ENCODE results near the gene IDH3B. TPM values are rescaled to one million over a fixed set of nuclear protein-coding genes. Genes with fewer than 3 reads are reported as not detected.

Gene IDH3B
- total and polyA plus RNA-seq, 2 experiments from 2014 or later, result 91.1 to 93.8 TPM

GRCh38 chr20:2706688-2707352 is 42.8 kb upstream of the IDH3B start:
- H3K4me1 ChIP-seq (ENCODE audit: insufficient read depth), result no peaks in the 10 kb centered on the region
- no peak overlapping the region for H2AFZ ChIP-seq
- no peak overlapping the region for H3K27ac ChIP-seq
- no peaks in the 10 kb centered on the region for H3K79me2 ChIP-seq
- no peak overlapping the region for H3K4me2 ChIP-seq
- H3K9me2 ChIP-seq (replicated peaks; ENCODE audit: insufficient read depth), result no peaks in the 10 kb centered on the region
- no peaks in the 10 kb centered on the region for H3K36me3 ChIP-seq (replicated peaks; ENCODE audit: insufficient read depth, low read depth)
- H4K20me1 ChIP-seq (ENCODE audit: insufficient read depth, poor library complexity, severe bottlenecking), result no peaks in the 10 kb centered on the region
- no peak for DNase-seq (ENCODE audit: low spot score)
- no peaks in the 10 kb centered on the region for H3K9me3 ChIP-seq (ENCODE audit: low read depth)
- 75% methylated on average over 6 of the region's 6 CpGs for WGBS (ENCODE audit: low lambda C conversion rate, missing lambda C conversion rate)
- no peaks in the 10 kb centered on the region for H3K27me3 ChIP-seq
- H3K4me3 ChIP-seq, result no peak overlapping the region
- TF ChIP-seq CTCF (IDR thresholded peaks at IDR 0.05; ENCODE audit: poor library complexity) (no peak), EZH2phosphoT487 (IDR thresholded peaks at IDR 0.05; ENCODE audit: low read depth, severe bottlenecking, unreplicated experiment) (no peak), EZH2 (IDR thresholded peaks at IDR 0.05; ENCODE audit: borderline replicate concordance) (no peak)

- Histone ChIP-seq H3K4me3 (no peak overlapping the region), H3K79me2 (no peaks in the 10 kb centered on the region), H3K9me2 (replicated peaks; ENCODE audit: insufficient read depth) (no peaks in the 10 kb centered on the region), H2AFZ (no peak overlapping the region), H3K27me3 (no peaks in the 10 kb centered on the region), H3K36me3 (replicated peaks; ENCODE audit: insufficient read depth, low read depth) (no peaks in the 10 kb centered on the region), H3K4me1 (ENCODE audit: insufficient read depth) (no peaks in the 10 kb centered on the region), H3K4me2 (no peak overlapping the region), H3K9me3 (ENCODE audit: low read depth) (no peaks in the 10 kb centered on the region), H4K20me1 (ENCODE audit: insufficient read depth, poor library complexity, severe bottlenecking) (no peaks in the 10 kb centered on the region), H3K27ac (no peak overlapping the region)
- no peak for TF ChIP-seq CTCF (IDR thresholded peaks at IDR 0.05; ENCODE audit: poor library complexity)
- no peak for TF ChIP-seq EZH2phosphoT487 (IDR thresholded peaks at IDR 0.05; ENCODE audit: low read depth, severe bottlenecking, unreplicated experiment)
- TF ChIP-seq EZH2 (IDR thresholded peaks at IDR 0.05; ENCODE audit: borderline replicate concordance), result no peak
- 70% methylated on average over 13 of the region's 14 CpGs for WGBS (ENCODE audit: low lambda C conversion rate, missing lambda C conversion rate)
- no peak for DNase-seq (ENCODE audit: low spot score)
Observed at GRCh38 chr20:2705931-2706645, 42.1 kb upstream of the IDH3B start.

GRCh38 chr20:2703716-2704475 is 39.9 kb upstream of the IDH3B start:
- TF ChIP-seq EZH2phosphoT487 (IDR thresholded peaks at IDR 0.05; ENCODE audit: low read depth, severe bottlenecking, unreplicated experiment), result no peak
- no peak for TF ChIP-seq EZH2 (IDR thresholded peaks at IDR 0.05; ENCODE audit: borderline replicate concordance)
- TF ChIP-seq CTCF (IDR thresholded peaks at IDR 0.05; ENCODE audit: poor library complexity), result no peak
- H3K79me2 ChIP-seq, result no peaks in the 10 kb centered on the region
- H3K36me3 ChIP-seq (replicated peaks; ENCODE audit: insufficient read depth, low read depth), result no peaks in the 10 kb centered on the region
- H3K4me1 ChIP-seq (ENCODE audit: insufficient read depth), result no peaks in the 10 kb centered on the region
- no peaks in the 10 kb centered on the region for H3K9me3 ChIP-seq (ENCODE audit: low read depth)
- 88% methylated on average over 8 of the region's 8 CpGs for WGBS (ENCODE audit: low lambda C conversion rate, missing lambda C conversion rate)
- H3K4me3 ChIP-seq, result no peak overlapping the region
- H3K9me2 ChIP-seq (replicated peaks; ENCODE audit: insufficient read depth), result no peaks in the 10 kb centered on the region
- DNase-seq (ENCODE audit: low spot score), result no peak
- H3K27ac ChIP-seq, result no peak overlapping the region
- no peak overlapping the region for H3K4me2 ChIP-seq
- H4K20me1 ChIP-seq (ENCODE audit: insufficient read depth, poor library complexity, severe bottlenecking), result no peaks in the 10 kb centered on the region
- no peaks in the 10 kb centered on the region for H3K27me3 ChIP-seq
- H2AFZ ChIP-seq, result no peak overlapping the region

Measured in hepatocyte (in vitro differentiated cells).